ENCODE data around the gene EMD.
"Not testable (repeated sequence)": the region's sequence is repeated elsewhere in the genome, so short reads cannot be mapped to it uniquely, and the experiment has no call there.

Gene EMD

DNA sequence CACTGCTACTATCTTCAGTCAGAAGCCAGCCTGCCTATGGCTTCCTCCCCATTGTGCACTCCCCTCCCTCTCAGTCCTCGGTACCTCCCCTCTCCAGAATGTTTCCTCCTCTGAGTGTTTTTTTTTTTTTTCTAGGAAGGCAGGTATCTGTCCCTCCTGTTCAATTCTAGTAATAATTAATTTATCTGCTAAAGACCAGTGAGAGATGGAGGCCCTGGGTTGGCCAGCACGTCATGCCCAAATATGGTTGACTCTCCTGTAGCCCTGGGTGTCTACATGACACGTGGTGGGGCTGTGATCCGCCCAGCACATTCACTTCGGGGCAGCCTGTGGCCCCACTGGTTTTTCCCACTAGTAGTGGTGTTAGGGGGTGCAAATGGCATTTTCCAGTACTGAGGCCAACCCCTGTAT is 6.5 kb upstream of the EMD start:
- no peak for DNase-seq

DNA sequence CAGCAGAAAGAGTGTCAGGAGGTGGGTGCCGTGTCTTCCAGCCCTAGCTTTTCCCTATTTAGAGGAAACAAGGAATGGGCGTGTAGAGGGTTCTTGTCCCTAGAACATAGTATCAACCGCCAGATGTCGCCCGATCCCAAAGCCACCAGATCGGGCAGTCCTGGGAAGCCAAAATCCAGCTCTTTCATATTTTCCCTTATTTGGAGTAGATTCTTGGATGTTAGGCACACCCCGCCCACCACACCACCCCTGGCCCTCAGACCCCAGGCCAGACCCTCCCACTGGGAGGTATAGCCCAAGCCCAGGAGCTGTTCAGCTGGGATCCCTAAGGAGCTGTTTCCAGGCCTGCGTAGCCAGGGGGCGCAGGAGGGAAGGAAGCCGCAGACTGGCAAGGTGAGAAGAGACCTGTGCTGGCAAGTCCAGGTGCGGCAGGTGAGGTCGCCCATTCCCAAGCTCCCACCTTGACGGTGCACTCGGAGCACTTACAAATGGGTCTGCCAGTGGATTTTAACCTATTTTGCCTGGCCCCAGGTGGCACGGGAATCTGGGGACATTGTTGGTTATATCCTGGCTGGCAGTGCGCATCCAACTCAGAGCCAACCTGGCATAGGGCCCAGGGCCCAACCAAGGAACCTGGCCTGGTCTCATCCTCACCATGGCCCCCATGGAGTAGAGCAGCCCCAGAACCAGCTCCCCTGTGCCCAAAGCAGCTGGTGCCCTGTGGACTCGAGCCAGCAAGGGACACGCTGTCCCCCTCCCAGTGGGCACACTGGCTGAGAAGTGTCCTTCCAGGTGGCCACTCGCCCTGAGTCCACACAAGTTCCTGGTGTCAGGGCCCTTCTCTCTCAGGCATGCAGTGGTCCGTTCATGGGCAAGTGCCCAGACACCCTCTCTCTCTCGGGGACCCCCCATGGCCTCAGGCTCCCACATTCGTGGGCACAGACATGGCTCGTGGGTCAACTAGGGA is 5.5 kb upstream of the EMD start:
- DNase-seq = no peak

DNA sequence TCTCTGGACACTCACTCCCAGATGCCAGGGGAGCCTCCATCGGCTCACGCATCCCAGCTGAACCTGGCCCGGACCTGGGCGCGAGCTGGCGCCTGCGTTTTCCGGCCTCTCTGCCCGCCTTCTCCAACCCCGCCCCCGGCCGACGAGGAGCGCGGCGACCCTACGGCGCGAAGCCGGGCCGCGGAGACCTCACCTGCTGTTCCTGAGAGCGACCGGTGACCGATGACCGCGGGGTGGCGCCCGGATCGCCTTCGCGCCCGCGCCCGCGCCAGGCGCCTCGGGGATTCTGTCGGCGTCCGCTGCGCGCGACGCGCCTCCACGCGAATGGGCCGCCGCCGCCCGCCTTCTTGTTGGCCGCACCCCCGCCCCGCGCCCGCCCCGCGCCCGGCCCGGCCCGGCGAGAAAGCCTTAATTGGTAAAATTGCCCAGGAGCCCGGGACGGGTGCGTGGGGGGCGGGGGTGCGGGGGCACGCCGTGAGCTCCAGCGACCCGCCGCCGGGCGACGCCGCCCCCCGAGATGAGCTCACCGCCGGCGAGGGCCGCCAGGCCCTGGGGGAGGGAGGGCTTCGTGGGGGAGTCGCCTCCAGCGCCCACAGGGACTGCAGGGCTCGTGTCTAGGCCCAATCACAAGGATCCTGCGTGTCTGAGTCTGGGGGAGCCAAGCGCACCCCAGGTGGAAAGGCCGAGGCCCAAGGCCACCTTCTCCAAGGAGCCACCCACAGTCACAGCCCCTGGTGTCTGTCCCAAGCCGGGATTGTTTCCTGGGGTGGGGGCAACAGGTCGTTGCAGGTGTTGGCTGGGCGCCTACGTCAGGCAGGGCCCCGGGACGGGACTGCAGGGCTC is 4.6 kb upstream of the EMD start, which contains the start of gene FLNA:
Gene FLNA (minus strand): TSS at position 322 of the 843 bp plus-strand sequence. CDS start 3,389 bp downstream, outside the sequence.
- no peak for DNase-seq

DNA sequence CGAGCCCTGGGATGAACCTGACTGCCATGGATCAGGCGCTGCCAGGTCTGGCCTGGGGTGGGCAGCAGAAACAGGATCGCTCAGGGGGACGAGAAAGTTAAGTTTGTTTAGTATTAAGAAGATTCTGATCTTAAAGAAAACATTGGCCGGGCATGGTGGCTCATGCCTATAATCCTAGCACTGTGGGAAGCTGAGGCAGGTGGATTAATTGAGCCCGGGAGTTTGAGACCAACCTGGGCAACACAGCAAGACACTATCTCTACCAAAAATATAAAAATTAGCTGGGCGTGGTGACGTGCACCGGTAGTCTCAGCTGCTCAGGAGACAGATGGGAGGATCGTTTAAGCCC is 4.0 kb upstream of the EMD start:
- no peak for DNase-seq

DNA sequence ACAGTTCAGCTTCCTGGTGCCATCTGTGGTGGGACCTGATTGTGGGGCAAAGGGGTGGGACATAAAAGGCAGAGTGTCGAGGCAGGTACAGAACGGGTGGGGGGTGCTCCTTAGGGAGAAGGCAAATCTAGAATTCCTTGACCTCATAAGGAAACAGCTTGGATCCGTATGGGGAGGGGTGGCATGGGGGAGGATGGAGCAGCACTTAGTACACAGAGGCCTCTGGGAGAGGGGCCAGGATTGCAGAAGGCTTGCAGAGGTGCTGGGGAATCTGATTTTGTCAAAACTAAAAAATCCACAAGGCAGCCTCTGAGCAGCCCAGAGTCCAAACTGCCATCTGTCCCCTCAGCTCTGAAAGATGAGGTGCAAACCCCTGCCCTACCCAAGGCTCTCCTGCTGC is 2.3 kb upstream of the EMD start:
- DNase-seq = no peak

DNA sequence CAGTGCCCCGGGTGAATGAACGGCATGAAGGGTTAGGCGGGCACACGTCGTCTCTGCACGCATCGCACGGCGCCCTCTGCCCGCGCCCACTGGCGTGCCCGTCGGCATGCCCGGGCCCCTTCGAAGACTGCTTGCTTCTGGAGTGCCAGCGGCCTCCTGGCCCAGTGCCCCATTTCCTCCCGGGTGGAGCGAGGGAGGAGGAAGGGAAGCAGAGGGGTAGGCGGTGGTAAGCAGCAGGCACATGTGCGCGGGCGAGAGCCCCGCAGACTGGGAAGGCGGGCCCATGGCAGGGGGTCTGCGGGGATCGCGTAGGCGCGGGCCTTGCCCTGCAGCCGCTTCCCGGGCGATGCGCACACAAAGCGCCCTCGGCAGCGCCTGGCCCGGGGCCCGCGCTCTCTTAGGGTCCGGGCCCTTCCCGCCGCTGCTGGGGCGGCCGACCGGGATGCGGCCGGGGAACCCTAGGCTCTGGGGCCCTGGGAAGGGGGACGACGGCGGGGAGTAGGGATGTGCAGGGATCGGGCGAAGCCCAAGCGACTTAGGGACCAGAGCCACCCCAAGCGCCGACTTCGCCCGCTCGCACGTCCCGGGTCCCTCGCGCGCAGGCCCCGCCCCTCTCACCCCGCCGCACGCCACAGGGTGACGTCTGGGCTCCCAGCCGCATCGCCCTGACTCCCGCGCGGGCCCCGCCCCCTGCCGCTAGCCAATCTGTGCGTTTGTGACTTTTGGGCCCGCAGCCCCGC is 866 bp upstream of the EMD start:
- DNase-seq = peak; percentile 38

DNA sequence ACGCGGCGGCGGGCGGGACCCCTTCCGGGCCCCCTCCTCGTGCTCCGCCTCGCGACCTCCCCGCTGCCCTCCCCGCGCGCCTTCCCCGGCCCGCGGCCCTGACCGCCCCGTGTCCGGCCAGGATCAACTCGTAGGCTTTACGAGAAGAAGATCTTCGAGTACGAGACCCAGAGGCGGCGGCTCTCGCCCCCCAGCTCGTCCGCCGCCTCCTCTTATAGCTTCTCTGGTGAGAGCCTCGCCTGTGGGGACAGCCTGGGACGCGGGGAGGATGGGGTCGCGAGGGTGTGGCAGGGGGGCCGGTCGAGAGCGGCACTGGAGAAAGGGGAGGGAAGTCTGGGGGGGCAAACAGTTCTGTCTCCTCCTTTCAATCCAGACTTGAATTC is 465 bp downstream of the EMD start:
- DNase-seq = no peak

DNA sequence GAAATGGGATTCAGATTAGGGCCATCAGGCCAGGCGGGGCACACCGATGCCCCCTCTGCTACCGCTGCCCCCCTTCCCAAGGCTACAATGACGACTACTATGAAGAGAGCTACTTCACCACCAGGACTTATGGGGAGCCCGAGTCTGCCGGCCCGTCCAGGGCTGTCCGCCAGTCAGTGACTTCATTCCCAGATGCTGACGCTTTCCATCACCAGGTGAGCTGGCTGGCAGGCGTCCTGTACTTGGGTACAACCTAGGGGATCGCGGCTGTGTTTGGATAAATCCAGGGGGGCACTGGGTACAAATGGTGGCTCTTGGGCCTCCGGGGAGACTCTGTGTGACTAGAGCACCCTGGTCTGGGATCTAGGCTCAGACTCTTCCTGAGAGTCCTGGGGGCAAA is 1.1 kb downstream of the EMD start:
- no peak for DNase-seq

DNA sequence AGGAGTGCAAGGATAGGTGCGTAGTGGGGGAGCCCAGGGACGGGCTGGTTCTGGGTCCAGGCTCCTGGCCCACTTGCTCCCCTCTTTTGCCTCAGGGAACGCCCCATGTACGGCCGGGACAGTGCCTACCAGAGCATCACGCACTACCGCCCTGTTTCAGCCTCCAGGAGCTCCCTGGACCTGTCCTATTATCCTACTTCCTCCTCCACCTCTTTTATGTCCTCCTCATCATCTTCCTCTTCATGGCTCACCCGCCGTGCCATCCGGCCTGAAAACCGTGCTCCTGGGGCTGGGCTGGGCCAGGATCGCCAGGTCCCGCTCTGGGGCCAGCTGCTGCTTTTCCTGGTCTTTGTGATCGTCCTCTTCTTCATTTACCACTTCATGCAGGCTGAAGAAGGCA is 1.7 kb downstream of the EMD start:
- DNase-seq = no peak

DNA sequence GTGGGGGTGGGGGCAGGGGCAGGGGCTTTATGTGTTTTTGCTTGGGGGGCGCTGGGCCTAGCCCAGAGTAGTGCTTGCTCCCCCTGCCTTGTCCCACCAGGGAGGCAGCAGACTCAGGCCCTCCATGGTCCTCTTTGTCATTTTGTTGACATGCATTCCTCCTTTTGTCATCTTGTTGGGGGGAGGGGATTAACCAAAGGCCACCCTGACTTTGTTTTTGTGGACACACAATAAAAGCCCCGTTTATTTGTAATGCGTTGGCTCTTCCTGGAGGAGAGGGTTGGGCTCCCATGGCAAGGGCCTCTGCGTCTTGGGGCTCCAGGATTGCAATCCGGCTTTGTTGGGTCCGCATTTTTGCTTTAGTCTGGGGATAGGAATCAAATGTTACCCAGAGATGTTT is 2.2 kb downstream of the EMD start:
- DNase-seq = no peak

DNA sequence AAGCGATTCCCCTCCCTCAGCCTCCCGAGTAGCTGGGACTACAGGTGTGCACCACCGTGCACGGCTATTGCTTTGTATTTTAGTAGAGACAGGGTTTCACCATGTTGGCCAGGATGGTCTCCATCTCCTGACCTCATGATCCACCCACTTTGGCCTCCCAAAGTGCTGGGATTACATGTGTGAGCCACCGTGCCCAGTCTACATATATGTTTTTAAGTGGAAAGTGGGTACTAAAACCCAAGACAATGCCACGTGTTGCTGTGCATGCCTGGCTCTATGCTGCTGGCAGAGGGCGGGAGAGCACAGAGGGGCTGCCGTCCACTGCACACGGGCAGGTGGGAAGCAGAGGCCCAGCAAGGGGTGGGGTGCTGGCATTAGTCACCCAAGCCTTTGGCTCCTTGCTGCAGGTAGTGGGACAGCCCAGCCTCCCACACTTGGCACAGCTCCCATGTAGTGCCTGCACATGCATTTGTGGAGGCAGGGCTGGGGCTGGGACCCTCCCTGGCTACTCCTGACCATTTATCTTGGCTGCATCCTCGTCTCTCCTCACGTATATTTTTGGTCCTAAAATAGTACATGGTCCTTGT is 3.5 kb downstream of the EMD start:
- no peak for DNase-seq

DNA sequence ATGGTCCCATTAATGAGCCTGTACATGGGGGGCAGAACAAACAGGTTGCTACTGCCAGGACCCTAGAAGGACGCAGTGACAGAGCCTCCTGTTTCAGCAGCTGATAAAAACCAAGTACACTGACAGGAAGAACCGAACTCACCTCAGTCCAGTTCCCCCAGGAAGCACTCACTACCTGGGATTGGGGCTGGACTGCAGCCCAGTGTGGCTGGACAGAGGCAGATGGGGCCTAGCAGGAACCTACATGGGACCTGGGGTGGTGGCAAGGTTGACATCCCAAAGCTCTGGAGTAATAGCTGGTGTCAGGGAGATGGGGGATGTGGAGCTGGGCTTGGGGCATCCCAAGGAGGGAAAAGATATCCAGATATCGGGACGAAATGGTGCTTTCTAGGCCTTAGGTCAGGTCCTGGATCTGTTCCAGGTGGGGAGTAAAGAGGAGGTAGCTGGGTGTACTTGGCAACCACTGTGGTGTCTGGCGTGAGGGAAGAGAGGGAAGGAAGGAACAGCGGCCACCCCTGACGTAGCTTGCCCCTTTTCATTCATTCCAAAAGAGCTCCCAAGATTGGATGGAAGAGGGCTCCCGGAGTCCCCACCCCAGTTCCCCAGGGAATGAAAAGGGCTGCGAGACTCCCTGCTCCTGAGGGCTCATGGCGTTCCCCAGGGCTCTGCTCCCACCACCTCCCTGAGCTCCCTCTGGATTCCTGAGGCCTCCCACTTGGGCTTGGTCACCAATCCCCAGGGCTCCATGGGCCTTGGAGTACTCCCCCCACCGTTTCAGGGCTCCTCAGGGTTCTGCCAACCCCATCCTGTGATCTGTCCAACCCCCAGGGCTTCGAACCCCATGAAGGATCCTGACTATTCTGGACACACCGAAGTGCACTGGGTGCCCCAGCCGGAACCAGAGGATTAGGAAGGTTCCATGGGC is 4.5 kb downstream of the EMD start:
- DNase-seq = no peak

DNA sequence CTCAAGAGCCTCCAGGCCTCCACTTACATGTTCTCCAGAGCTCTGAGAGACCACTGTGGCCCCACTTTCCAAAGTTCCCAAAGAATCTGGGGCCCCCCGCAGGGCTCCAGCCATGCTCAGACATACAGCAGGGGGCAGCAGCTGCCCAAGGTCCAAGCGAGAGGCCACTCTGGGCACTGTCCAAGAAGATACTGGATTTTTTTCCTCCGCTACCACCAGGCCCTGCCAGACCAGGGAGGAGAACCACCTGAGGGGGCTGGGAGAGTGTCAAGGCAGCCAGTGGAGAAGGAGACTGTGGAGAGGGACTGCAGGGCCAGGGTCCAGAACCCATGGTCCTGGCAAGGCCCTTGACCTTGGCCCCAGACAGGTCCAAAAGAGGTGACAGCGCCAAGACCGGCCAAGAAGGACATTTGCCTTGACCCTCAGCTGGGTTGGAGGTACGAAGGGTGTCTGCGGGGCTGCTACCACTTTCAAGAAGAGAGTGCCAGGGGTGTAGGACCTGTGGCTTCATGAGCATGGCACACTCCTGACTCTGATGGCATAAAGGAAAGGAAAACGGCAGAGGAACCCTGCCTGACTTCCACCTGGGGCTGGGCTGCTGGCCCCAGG is 5.3 kb downstream of the EMD start:
- no peak for DNase-seq

DNA sequence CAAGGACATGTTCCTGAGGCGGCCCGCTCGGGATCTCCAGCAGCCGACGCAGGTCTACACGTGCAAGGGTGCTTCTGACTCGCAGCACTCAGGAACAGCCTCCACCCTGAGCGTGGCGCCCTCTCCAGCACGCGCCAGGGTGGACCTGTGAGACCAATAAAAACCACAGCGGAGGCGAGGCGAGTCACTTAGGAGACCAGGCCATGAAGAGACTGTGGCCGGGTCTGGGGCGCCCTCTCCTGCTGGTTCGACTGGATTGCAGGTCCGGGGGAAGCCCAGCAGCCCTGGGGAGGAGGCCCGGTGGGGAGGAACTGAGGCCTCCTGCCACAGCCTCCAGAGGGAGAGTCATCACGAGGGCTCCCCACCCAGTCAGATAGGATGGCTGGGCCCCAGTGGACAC is 9.0 kb downstream of the EMD start:
- not testable (repeated sequence) for DNase-seq

DNA sequence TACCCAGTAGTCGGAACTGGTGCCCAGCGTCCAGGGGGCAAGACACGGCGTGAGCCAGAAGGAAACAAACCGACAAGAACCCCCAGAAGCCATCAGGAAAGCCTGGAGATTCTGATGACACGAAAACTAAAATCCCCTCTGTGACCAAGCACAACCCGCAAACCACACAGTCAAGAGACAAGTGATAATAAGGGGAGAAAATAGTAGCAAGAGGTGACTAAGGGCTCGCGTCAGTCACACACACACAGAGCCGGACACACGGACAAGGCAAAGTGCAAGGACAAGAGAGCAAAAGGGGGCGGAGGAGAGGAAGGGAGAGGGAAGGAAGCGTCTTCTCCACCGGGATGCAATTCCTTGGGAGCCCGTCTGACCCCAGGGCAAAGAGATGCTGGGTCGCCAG is 9.6 kb downstream of the EMD start:
- not testable (repeated sequence) for DNase-seq

DNA sequence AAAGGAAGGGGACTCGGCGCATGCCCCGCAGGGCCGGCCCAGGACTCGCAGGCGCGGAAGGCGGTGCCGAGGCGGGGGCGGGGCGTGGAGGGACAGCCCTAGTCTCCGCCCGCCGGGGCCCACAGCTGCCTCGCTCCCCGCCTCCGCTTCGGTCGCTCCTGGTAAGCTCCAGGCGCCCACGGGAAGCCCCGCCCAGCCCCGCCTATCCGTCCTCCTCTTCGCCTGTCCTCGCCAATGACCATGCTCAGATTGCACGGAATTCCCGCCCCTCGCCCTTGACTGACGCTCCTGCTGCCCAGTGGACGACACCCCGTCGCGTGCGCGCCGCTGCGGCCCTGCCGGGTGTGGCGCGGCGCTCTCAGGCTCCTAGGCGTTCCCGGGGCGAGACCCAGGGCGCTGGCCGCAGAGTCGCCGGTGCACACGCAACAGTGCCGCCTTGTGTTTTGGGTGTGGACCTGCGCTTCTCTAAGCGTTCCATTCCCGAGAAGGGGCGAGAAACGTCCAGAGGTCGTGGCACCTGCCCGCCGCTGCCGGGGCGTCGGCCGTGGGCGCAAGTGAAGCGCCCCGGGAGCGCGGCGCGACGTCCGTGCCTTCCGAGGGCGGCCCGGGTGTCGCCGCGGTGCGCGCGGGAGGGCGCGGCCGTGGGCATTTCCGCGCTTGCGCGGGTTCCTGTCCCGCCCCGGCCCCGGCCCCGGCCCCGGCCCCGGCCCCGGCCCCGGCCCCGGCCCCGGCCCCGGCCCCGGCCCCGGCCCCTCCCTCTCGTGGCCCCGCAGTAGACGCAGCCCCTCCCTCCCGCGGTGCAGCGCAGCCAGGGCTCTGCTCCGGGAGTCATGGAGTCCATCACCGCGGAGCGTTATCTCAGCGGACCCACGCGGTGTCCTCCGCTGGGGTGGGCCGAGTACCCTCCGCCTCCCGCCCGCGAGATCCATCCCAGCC is 11.0 kb downstream of the EMD start:
- DNase-seq = not testable (repeated sequence)

DNA sequence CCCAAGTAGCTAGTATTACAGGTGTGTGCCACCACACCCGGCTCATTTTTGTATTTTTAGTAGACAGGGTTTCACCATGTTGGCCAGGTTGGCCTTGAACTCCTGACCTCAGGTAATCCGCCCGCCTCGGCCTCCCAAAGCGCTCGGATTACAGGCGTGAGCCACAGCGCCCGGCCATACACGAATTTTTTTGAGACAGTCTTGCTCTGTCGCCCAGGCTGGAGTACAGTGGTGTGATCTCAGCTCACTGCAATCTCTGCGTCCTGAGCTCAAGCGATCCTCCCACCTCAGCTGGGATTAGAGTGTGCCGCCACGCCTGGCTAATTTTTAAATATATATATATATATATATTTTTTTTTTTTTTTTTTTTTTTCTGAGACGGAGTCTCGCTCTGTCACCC is 17.3 kb downstream of the EMD start:
- not testable (repeated sequence) for DNase-seq

DNA sequence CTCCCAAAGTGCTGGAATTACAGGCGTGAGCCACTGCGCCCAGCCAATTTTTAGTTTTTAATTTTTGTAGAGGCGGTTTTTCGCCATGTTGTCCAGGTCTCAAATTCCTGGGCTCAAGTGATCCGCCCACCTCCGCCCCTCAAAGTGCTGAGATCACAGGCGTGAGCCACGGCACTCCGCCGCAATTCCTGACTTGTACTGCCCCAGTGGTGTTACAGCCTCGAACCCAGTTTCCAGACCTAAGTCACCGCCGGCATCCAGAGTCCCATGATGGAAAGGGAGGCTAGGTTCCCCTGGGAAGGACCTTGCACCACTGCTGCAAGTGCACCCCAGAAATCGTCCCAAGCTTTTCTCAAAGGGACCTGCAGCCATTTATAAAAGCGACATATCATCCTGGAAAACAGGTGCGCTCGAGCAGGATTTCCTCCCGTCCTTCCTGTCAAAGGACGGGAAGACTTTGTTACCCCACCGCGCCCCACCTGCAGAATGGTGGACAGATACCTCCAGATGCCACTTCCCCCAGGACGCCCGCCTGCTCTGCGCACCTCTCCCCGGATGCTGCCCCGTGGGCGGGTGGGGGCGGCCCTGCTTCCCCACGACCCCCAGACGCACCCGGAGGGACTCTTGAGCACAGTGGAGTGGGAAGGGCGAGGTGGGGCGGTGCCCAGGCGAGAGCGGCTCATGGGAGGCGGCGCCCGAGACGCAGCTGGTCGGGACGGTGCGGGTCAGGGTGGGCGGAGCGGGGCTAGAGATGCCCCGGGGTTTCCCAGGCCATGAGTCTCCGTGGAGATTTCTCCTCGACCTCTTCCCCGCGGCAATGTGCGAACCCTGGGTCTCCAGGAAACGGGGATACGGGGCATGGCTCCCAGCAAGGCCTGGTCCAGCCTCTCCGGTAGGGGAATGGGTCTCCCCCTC is 18.1 kb downstream of the EMD start:
- peak; percentile 31 for DNase-seq

Data from effector CD8-positive, alpha-beta T cell (primary cell).